Left ventricle myocardium superior (tissue), 1 donor: ENCODE measurements around the gene NUP98. TPM values are rescaled to one million over a fixed set of nuclear protein-coding genes. Genes with fewer than 3 reads are reported as not detected.

ENCODE experiments used
- ATAC-seq: fragments of 200-7000 bp; cut with Tn5 transposase; one replicate; pipeline ENCODE4 v1.9.1; 2020; ENCODE audit warnings: mild to moderate bottlenecking, moderate library complexity
- DNase-seq: peaks from one replicate; pipeline ENCODE4 v3.0.0-alpha.2; 2020
- intact Hi-C: fragments of 100-400 bp; cut with micrococcal nuclease; formaldehyde crosslinking; loops from one replicate; pipeline ENCODE4 v1.11.0; 2022
- total RNA-seq: library from RNA; stranded (reverse); fragmentation: NEBNext Ultra II Directional; extraction: Animal tissue kit (Norgen Biotek cat#: 25700); gene quantifications from one replicate; pipeline ENCODE4 v1.2.1, GENCODE V29; 2021
- donor health status: DM: no; HTN: yes; CAD: no; lungs with severe emphysema.

Gene NUP98
- total RNA-seq, 1 donor from 2014 or later: 40.3 TPM

DNA sequence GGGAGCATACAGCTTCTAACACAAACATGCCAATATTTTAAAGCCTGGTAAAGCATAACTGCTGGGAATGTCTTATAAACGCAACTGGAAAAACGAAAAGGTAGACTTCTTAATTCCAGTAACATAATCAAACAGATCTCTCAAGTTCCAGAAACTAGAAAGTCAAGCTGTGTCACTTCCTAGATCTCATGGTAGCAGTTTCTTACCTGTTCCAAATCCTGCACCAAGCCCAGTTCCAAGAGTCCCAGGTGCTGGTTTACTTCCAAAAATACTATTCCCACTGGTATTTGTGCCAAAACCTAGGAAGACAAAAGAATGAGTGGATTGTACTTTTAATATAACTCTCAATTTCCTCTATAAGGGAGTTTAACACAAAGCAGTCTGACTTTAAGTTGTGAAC, 44.2 kb downstream of the NUP98 start:
- intact Hi-C loops: no loop called here
- DNase-seq (no peak), ATAC-seq (no peak)

- DNase-seq (no peak), ATAC-seq (no peak)
- intact Hi-C loops: no loop called here
These were observed 49.6 kb downstream of the NUP98 start for GRCh38 chr11:3747704-3748103.

DNA sequence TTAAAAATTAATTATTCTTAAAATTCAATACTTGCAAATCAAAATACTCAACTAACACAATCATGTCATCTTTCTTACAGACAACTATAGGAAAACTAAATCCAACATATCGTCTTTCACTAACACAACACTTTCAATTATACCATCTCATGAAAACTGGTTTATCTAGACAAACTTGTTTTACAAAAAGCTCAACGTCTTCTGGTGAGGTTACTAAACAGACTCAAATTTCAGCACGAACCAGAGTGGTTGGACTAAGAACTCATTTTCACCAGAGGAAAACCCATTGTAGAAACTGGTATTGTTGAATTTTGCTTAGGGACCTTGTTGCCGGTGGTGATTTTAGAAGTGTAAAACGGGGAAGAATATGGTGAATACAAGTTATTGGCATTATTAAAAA, 52.2 kb downstream of the NUP98 start:
- DNase-seq (no peak), ATAC-seq (no peak)
- intact Hi-C loops: no loop called here

GRCh38 chr11:3738723-3739122, 58.6 kb downstream of the NUP98 start:
- intact Hi-C loops: no loop called here
- no peak for DNase-seq
- no peak for ATAC-seq

- intact Hi-C loops: no loop called here
- DNase-seq (no peak), ATAC-seq (no peak)
These were observed 59.1 kb downstream of the NUP98 start for GRCh38 chr11:3738241-3738640.

DNA sequence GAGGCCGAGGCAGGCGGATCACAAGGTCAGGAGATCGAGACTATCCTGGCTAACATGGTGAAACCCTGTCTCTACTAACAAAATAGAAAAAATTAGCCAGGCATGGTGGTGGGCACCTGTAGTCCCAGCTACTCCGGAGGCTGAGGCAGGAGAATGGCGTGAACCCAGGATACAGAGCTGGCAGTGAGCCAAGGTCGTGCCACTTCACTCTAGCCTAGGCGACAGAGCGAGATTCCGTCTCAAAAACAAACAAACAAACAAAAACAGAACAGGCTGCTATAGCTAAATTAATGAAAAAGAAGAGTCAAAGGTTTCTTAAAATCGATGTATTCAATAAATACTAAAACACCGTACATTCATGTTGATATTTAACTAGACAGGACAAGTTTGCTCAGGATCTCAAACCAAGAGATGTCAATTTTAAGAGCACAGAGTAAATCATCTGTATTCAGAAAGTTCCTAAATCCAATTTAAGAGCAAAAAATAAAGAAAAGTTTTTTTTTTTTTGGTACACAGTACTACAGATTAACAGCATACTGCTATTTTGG, 59.9 kb downstream of the NUP98 start:
- DNase-seq (no peak), ATAC-seq (no peak)
- intact Hi-C loops: no loop called here

GRCh38 chr11:3736816-3737215, 60.5 kb downstream of the NUP98 start:
- ATAC-seq (no peak), DNase-seq (no peak)
- intact Hi-C loops: no loop called here

GRCh38 chr11:3735827-3736226, 61.5 kb downstream of the NUP98 start:
- no peak for ATAC-seq
- DNase-seq: no peak
- intact Hi-C loops: no loop called here

- peak; percentile 19 for ATAC-seq
- intact Hi-C loops: no loop called here
- no peak for DNase-seq
These were observed 64.5 kb downstream of the NUP98 start for GRCh38 chr11:3732671-3733436.

- ATAC-seq (no peak), DNase-seq (no peak)
- intact Hi-C loops: no loop called here
These were observed 74.2 kb downstream of the NUP98 start for GRCh38 chr11:3723014-3723708.

DNA sequence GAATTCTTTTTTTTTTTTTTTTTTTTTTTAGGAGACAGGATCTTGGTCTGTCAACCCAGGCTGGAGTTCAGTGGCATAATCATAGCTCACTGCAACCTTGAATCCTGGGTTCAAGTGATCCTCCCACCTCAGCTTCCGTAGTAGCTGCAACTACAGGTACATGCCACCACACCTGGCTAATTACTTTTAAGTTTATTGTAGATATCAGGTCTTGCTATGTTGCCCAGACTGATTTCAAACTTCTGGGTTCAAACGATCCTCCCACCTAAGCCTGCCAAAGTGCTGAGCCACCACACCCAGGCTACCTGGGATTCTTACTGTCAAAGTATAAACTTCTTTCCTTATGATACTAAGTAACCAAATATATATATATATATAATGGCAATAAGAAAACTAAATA, 75.3 kb downstream of the NUP98 start:
- intact Hi-C loops: no loop called here
- no peak for DNase-seq
- no peak for ATAC-seq

GRCh38 chr11:3720997-3721396, 76.4 kb downstream of the NUP98 start:
- intact Hi-C loops: no loop called here
- ATAC-seq: no peak
- no peak for DNase-seq

GRCh38 chr11:3712274-3712673, 85.1 kb downstream of the NUP98 start:
- intact Hi-C loops: no loop called here
- no peak for DNase-seq
- no peak for ATAC-seq

DNA sequence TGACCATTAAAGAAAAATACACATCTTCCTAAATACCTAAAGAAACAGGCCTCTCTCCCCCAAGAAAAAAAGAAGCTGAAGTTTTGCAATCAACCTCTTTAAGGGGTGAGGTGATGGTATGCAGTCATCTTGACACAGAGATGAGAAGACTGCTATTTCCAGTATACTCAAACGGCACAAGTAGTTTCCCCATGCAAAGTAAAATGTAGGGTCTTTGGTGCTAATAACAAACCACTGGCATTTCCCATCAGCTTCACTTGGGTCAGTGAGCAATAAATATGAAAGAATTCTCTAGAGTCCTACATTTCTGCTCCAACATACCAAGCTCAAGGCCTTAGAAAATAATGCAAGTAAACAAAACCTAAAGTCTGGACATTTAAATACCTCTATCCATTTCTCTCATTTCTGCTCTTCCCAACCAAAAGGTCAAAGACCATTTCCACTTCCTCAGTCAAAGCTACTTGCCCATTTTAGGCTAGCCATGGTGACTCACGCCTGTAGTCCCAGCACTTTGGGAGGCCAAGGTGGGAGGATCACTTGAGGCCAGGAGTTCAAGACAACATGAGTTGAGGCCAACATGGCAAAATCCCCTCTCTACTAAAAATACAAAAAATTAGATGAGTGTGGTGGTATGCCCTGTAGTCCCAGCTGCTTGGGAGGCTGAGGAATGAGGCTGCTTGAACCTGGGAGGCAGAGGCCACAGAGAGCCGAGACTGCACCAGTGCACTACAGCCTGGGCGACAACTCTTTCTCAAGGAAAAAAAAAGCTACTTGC, 86.7 kb downstream of the NUP98 start:
- ATAC-seq (no peak), DNase-seq (no peak)
- intact Hi-C loops: no loop called here

DNA sequence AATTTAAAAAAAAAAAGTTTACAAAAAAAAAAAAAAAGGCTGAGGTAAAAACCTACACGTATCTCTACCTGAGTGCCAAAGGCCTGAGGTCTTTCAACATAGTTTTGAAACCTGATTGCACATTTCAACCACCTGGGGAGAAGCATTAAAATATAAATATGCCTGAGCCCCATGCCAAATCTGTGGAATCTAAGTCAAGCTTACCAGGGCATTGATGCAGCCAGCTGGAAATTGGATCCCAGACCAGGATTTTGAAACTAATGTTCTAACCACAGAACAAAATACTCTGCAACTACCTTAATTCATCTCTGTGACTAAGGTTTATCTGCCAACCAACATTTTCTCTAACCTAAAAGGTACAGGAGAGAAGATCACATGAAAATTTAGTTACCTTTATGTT, 87.4 kb downstream of the NUP98 start:
- DNase-seq: no peak
- no peak for ATAC-seq
- intact Hi-C loops: no loop called here

- no peak for ATAC-seq
- intact Hi-C loops: no loop called here
- DNase-seq: no peak
These were observed 90.2 kb downstream of the NUP98 start for GRCh38 chr11:3707176-3707575.

DNA sequence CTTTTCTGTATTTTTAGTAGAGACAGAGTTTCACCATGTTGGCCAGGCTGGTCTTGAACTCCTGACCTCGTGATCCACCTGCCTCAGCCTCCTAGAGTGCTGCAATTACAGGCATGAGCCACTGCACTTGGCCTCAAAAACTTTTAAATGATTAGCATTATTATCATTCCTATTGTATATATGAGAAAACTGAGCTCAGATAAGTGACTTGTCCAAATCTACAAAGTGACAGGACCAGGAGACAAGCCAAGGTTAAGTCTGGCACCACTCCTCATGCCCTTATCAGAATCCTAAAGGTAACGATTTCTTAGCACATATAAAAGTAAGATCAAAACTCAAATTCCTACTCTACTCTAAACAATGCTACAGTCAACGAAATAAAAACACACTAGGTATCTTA, 94.0 kb downstream of the NUP98 start:
- ATAC-seq (no peak), DNase-seq (no peak)
- intact Hi-C loops: no loop called here

GRCh38 chr11:3700910-3701309, 96.4 kb downstream of the NUP98 start:
- DNase-seq (no peak), ATAC-seq (peak; percentile 37)
- intact Hi-C loops: no loop called here

DNA sequence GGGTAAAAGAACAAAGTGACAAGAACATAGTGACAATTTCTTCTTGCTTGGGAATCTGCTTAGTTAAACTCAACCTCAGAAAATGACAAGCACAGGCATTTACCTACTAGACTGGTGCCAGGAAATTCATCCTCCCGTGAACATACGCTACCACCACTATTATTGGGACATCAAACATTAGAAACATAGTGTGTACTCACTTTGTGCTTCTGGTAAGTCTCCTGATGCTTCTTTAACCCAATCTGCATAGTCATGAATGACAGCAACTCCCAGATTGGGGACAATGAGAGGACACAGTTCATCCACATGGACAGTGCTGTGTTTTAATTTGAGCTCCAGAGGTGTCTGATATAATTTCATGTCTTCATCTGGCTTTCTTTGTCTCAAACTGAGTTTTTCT, 96.9 kb downstream of the NUP98 start:
- ATAC-seq (no peak), DNase-seq (no peak)
- intact Hi-C loops: no loop called here

GRCh38 chr11:3686751-3687150, 110.6 kb downstream of the NUP98 start:
- ATAC-seq (no peak), DNase-seq (no peak)
- intact Hi-C loops: no loop called here
